Neural progenitor cell (in vitro differentiated cells): Measurements from ENCODE around the gene CDH13. TPM values are rescaled to one million over a fixed set of nuclear protein-coding genes. Genes with fewer than 3 reads are reported as not detected.

ENCODE experiments used
- DNase-seq: peaks from one replicate; pipeline ENCODE4 v3.0.0-alpha.2; 2016; ENCODE audit warnings: low spot score
- H2AFZ ChIP-seq: fragments of 200-600 bp; sonication (generic); replicated peaks from 2 replicates; pipeline ENCODE4 v1.6.1; 2016; ENCODE audit warnings: antibody characterized with exemption
- H3F3A ChIP-seq: fragments of 200-600 bp; sonication (generic); 2 replicates; pipeline ENCODE4 v1.6.1; 2016; ENCODE audit warnings: antibody characterized with exemption, low read depth
- H3K27ac ChIP-seq: fragments of 200-600 bp; sonication (generic); 2 replicates; pipeline ENCODE4 v1.5.1; 2016; ENCODE audit warnings: mild to moderate bottlenecking
- H3K27me3 ChIP-seq: fragments of 200-600 bp; sonication (generic); 2 replicates; pipeline ENCODE4 v1.6.1; 2016; ENCODE audit warnings: mild to moderate bottlenecking, moderate library complexity
- H3K36me3 ChIP-seq: fragments of 200-600 bp; sonication (generic); 2 replicates; pipeline ENCODE4 v1.5.1; 2016
- H3K4me1 ChIP-seq: fragments of 200-600 bp; sonication (generic); 2 replicates; pipeline ENCODE4 v1.6.1; 2016; ENCODE audit warnings: mixed run types
- H3K4me2 ChIP-seq: fragments of 200-600 bp; sonication (generic); 2 replicates; pipeline ENCODE4 v1.6.1; 2016
- H3K4me3 ChIP-seq: fragments of 200-600 bp; sonication (generic); 2 replicates; pipeline ENCODE4 v1.5.1; 2016
- H3K79me2 ChIP-seq: fragments of 200-600 bp; sonication (generic); 2 replicates; pipeline ENCODE4 v1.6.1; 2016; ENCODE audit warnings: low read depth
- H3K9ac ChIP-seq: fragments of 200-600 bp; sonication (generic); 2 replicates; pipeline ENCODE4 v1.6.1; 2016
- H3K9me3 ChIP-seq: fragments of 200-600 bp; sonication (generic); 2 replicates; pipeline ENCODE4 v1.5.1; 2016; ENCODE audit warnings: low read depth
- H4K20me1 ChIP-seq: fragments of 200-600 bp; sonication (generic); 2 replicates; pipeline ENCODE4 v1.6.1; 2016; ENCODE audit warnings: low read depth
- H3K27ac Mint-ChIP-seq: 3 replicates; pipeline ENCODE4 v1.8.0; 2021; ENCODE audit warnings: mixed read lengths
- H3K27me3 Mint-ChIP-seq: 2 replicates; pipeline ENCODE4 v1.8.0; 2022; ENCODE audit warnings: low read depth, mild to moderate bottlenecking, inconsistent platforms, moderate library complexity, mixed read lengths; ENCODE audit not compliant: insufficient read depth
- H3K36me3 Mint-ChIP-seq: 3 replicates; pipeline ENCODE4 v1.8.0; 2021; ENCODE audit warnings: mixed read lengths
- H3K4me1 Mint-ChIP-seq: 3 replicates; pipeline ENCODE4 v1.8.0; 2021; ENCODE audit warnings: mixed read lengths
- H3K4me3 Mint-ChIP-seq: 3 replicates; pipeline ENCODE4 v1.8.0; 2021; ENCODE audit warnings: mild to moderate bottlenecking, moderate library complexity, mixed read lengths
- H3K9me3 Mint-ChIP-seq: 3 replicates; pipeline ENCODE4 v1.8.0; 2020; ENCODE audit warnings: mixed read lengths
- CTCF ChIP-seq: fragments of 200-600 bp; sonication (generic); IDR thresholded peaks from 2 replicates; pipeline ENCODE4 v1.5.1; 2017; ENCODE audit warnings: antibody characterized with exemption, mild to moderate bottlenecking
- EZH2 ChIP-seq: fragments of 200-600 bp; sonication (generic); IDR thresholded peaks from 2 replicates; pipeline ENCODE4 v1.6.1; 2017; ENCODE audit warnings: antibody characterized with exemption, mild to moderate bottlenecking, moderate library complexity
- EZH2phosphoT487 ChIP-seq: fragments of 200-600 bp; sonication (generic); IDR thresholded peaks from 2 replicates; pipeline ENCODE4 v1.6.1; 2017; ENCODE audit warnings: antibody characterized with exemption
- total RNA-seq: library from RNA; depleted of rRNA; stranded (reverse); fragments of >200 nt; gene quantifications from 2 replicates; pipeline ENCODE4 v1.2.3, GENCODE V29; 2015; ENCODE audit warnings: low replicate concordance

Gene CDH13
- total RNA-seq, 1 donor from 2014 or later: 3.0 TPM

GRCh38 chr16:82664181-82664580, 37.4 kb downstream of the CDH13 start:
- Histone ChIP-seq H4K20me1 (no peaks in the 10 kb centered on the region), H3K27me3 (no peaks in the 10 kb centered on the region), H3K4me3 (no peak overlapping the region), H3K4me2 (no peak overlapping the region), H3K79me2 (no peaks in the 10 kb centered on the region), H3K27ac (no peak overlapping the region), H3K36me3 (no peaks in the 10 kb centered on the region), H3F3A (no peaks in the 10 kb centered on the region), H2AFZ (no peak overlapping the region), H3K4me1 (no peaks in the 10 kb centered on the region), H3K9ac (no peak overlapping the region), H3K9me3 (no peaks in the 10 kb centered on the region)
- no peak for DNase-seq
- TF ChIP-seq CTCF (no peak), EZH2phosphoT487 (no peak), EZH2 (no peak)
- no peaks in the 10 kb centered on the region for H3K9me3 Mint-ChIP-seq
- no peaks in the 10 kb centered on the region for H3K4me1 Mint-ChIP-seq
- no peak overlapping the region for H3K4me3 Mint-ChIP-seq
- H3K27ac Mint-ChIP-seq: no peak overlapping the region
- H3K27me3 Mint-ChIP-seq: peaks cover 3% of the 10 kb centered on the region
- H3K36me3 Mint-ChIP-seq: no peaks in the 10 kb centered on the region

- Mint-ChIP-seq H3K27me3 (peaks cover 3% of the 10 kb centered on the region), H3K27ac (no peak overlapping the region), H3K36me3 (no peaks in the 10 kb centered on the region), H3K4me1 (no peaks in the 10 kb centered on the region), H3K9me3 (no peaks in the 10 kb centered on the region), H3K4me3 (no peak overlapping the region)
- Histone ChIP-seq H3K36me3 (no peaks in the 10 kb centered on the region), H3K27ac (no peak overlapping the region), H2AFZ (no peak overlapping the region), H3K4me1 (no peaks in the 10 kb centered on the region), H4K20me1 (no peaks in the 10 kb centered on the region), H3K4me2 (no peak overlapping the region), H3F3A (no peaks in the 10 kb centered on the region), H3K9me3 (no peaks in the 10 kb centered on the region), H3K4me3 (no peak overlapping the region), H3K79me2 (no peaks in the 10 kb centered on the region), H3K9ac (no peak overlapping the region), H3K27me3 (no peaks in the 10 kb centered on the region)
- no peak for TF ChIP-seq EZH2
- no peak for TF ChIP-seq EZH2phosphoT487
- no peak for DNase-seq
Measured at GRCh38 chr16:82665025-82665424, 38.3 kb downstream of the CDH13 start.

GRCh38 chr16:82667437-82667836, 40.7 kb downstream of the CDH13 start:
- Histone ChIP-seq H3F3A (no peaks in the 10 kb centered on the region), H3K9ac (no peak overlapping the region), H2AFZ (no peak overlapping the region), H3K27ac (no peak overlapping the region), H3K4me2 (no peak overlapping the region), H3K79me2 (no peaks in the 10 kb centered on the region), H3K27me3 (no peaks in the 10 kb centered on the region), H3K36me3 (no peaks in the 10 kb centered on the region), H3K4me3 (no peak overlapping the region), H3K9me3 (no peaks in the 10 kb centered on the region), H4K20me1 (no peaks in the 10 kb centered on the region), H3K4me1 (no peaks in the 10 kb centered on the region)
- Mint-ChIP-seq H3K4me3 (no peak overlapping the region), H3K36me3 (no peaks in the 10 kb centered on the region), H3K27me3 (peaks cover 3% of the 10 kb centered on the region), H3K27ac (no peak overlapping the region), H3K4me1 (no peaks in the 10 kb centered on the region), H3K9me3 (no peaks in the 10 kb centered on the region)
- no peak for DNase-seq
- TF ChIP-seq EZH2phosphoT487: no peak
- TF ChIP-seq CTCF: no peak
- no peak for TF ChIP-seq EZH2

GRCh38 chr16:82668094-82668493, 41.3 kb downstream of the CDH13 start:
- H3K36me3 Mint-ChIP-seq: no peaks in the 10 kb centered on the region
- Histone ChIP-seq H3K9ac (no peak overlapping the region), H3K36me3 (no peaks in the 10 kb centered on the region), H3F3A (no peaks in the 10 kb centered on the region), H3K4me3 (no peak overlapping the region), H3K4me1 (no peaks in the 10 kb centered on the region), H3K9me3 (no peaks in the 10 kb centered on the region), H3K27me3 (no peaks in the 10 kb centered on the region), H4K20me1 (no peaks in the 10 kb centered on the region), H3K4me2 (no peak overlapping the region), H3K27ac (no peak overlapping the region), H3K79me2 (no peaks in the 10 kb centered on the region), H2AFZ (no peak overlapping the region)
- DNase-seq: no peak
- no peak overlapping the region for H3K4me3 Mint-ChIP-seq
- H3K4me1 Mint-ChIP-seq: no peaks in the 10 kb centered on the region
- no peaks in the 10 kb centered on the region for H3K9me3 Mint-ChIP-seq
- H3K27ac Mint-ChIP-seq: no peak overlapping the region
- TF ChIP-seq CTCF (no peak), EZH2phosphoT487 (no peak), EZH2 (no peak)
- H3K27me3 Mint-ChIP-seq: peaks cover 3% of the 10 kb centered on the region
